Measurements from ENCODE around the gene AMPD1. TPM values are rescaled to one million over a fixed set of nuclear protein-coding genes. Genes with fewer than 3 reads are reported as not detected.

AMPD1 gene
- total and polyA plus RNA-seq, 10 of the 15 experiments (the other 5 are each of a cell fraction or from before 2014, with no cell fraction given): 0.12 to 0.30 (median 0.14) TPM; not detected in 7

GRCh38 chr1:114702737-114703136 lies 7.4 kb upstream of the AMPD1 start:
- WGBS (ENCODE audit: insufficient coverage, insufficient replicate concordance, low lambda C conversion rate, missing lambda C conversion rate): 97% methylated on average over 5 of the region's 5 CpGs
- H3K27ac ChIP-seq (ENCODE audit: control insufficient read depth, insufficient read depth): no peak overlapping the region
- H3K4me2 ChIP-seq (ENCODE audit: control insufficient read depth, insufficient read depth): 0 out of 2 replicates have a peak overlapping the region, but pooled peaks have one; percentile 12
- no peaks in the 10 kb centered on the region for H3K79me2 ChIP-seq (ENCODE audit: control insufficient read depth, insufficient read depth, low read length)
- peaks cover 2% of the 10 kb centered on the region in 2 experiments; a peak in 2 of 4 replicates for H3K36me3 ChIP-seq (ENCODE audit: control insufficient read depth in 2 of 2, insufficient read depth in 2 of 2, low read length in 1 of 2)
- DNase-seq (ENCODE audit: low read depth, low spot score) (no peak), ATAC-seq (peak; percentile 49), FAIRE-seq (no peak)
- in situ Hi-C loops (cut with MboI): no loop called here
- no peak overlapping the region for H2AFZ ChIP-seq (ENCODE audit: control insufficient read depth, low read depth, low read length)
- SMC1A ChIA-PET (ENCODE audit: uncharacterized antibody, unreplicated experiment): interaction anchor here (1.5 to 2.4 kb wide), 2 partner anchors 13 to 53 kb away, joined by 3 to 6 read pairs; no protein-coding TSS in a partner anchor
- POLR2A ChIA-PET: no interaction called here
- H3K4me3 ChIP-seq: no peak overlapping the region
- H3K9me3 ChIP-seq (replicated peaks; ENCODE audit: control insufficient read depth, insufficient read depth, low read length): no peaks in the 10 kb centered on the region
- intact Hi-C loops (cut with micrococcal nuclease; ENCODE audit: unreplicated experiment): no loop called here
- H3K4me1 ChIP-seq (ENCODE audit: control insufficient read depth, insufficient read depth, low read length): no peaks in the 10 kb centered on the region; the same call in 1 of the 2 replicates
- H3K27me3 ChIP-seq (replicated peaks in 1 of 2; ENCODE audit: control insufficient read depth in 2 of 2, insufficient read depth in 2 of 2, low read length in 1 of 2): no peaks in the 10 kb centered on the region
- CTCF ChIA-PET: interaction anchor here (1.2 kb wide), 1 partner anchor 13 kb away, joined by 4 read pairs; no protein-coding TSS in a partner anchor
- H4K20me1 ChIP-seq (ENCODE audit: control insufficient read depth, insufficient read depth): no peaks in the 10 kb centered on the region
- TF ChIP-seq RUNX3 (IDR thresholded peaks at IDR 0.05; ENCODE audit: low read length): peak; percentile 76
- TF ChIP-seq PRDM15 (CRISPR knock-in tag; IDR thresholded peaks at IDR 0.05): no peak
- TF ChIP-seq MEF2B (IDR thresholded peaks at IDR 0.05; ENCODE audit: partially characterized antibody, poor library complexity, severe bottlenecking): peak; percentile 27
- TF ChIP-seq CREM (IDR thresholded peaks at IDR 0.05; ENCODE audit: low read depth): 0 out of 2 replicates have a peak, but pooled peaks have one; percentile 22
- no peak for TF ChIP-seq ZNF217 (IDR thresholded peaks at IDR 0.05)
- 0 out of 2 replicates have a peak, but pooled peaks have one; percentile 16 for TF ChIP-seq ATF2 (IDR thresholded peaks at IDR 0.05; ENCODE audit: low read length)
- BruUV-seq (replicated peaks): no TSS peak
- RAD21 ChIA-PET (ENCODE audit: unreplicated experiment): no interaction called here
- H3K9ac ChIP-seq (ENCODE audit: control insufficient read depth, insufficient read depth, low read length): no peak overlapping the region

Measured in GM12878 (cell line).